Measurements from ENCODE around the gene AIFM3.
A peak's percentile ranks its signal among the peaks of the same experiment; 100 is the strongest.
"Not testable (repeated sequence)": the region's sequence is repeated elsewhere in the genome, so short reads cannot be mapped to it uniquely, and the experiment has no call there.

Gene AIFM3

GRCh38 chr22:20937031-20937793, 29.8 kb upstream of the AIFM3 start:
- Mint-ChIP-seq H3K9me3 (no peaks in the 10 kb centered on the region), H3K4me1 (peaks cover 89% of the 10 kb centered on the region), H3K27ac (peak overlapping the region in 1 of 2 donors; percentile 52), H3K4me3 (peak overlapping the region in 1 of 2 donors; percentile 5), H3K27me3 (no peaks in the 10 kb centered on the region)
- no peak for DNase-seq
- ATAC-seq, result no peak

GRCh38 chr22:20937794-20938671, 29.0 kb upstream of the AIFM3 start:
- Mint-ChIP-seq H3K4me3 (no peak overlapping the region), H3K27ac (no peak overlapping the region), H3K4me1 (peaks cover 89% of the 10 kb centered on the region)

GRCh38 chr22:20939457-20940185, 27.4 kb upstream of the AIFM3 start:
- H3K27ac Mint-ChIP-seq, H3K9me3 Mint-ChIP-seq, H3K4me3 Mint-ChIP-seq, DNase-seq, H3K27me3 Mint-ChIP-seq, ATAC-seq: not testable (repeated sequence)
- peaks cover 91% of the 10 kb centered on the region for H3K4me1 Mint-ChIP-seq

More at GRCh38 chr22:20937794-20938671, 29.0 kb upstream of the AIFM3 start:
- H3K9me3 Mint-ChIP-seq, result no peaks in the 10 kb centered on the region
- no peak for DNase-seq
- no peaks in the 10 kb centered on the region for H3K27me3 Mint-ChIP-seq
- no peak for ATAC-seq

GRCh38 chr22:20940186-20940651, 26.8 kb upstream of the AIFM3 start:
- no peak overlapping the region for H3K27ac Mint-ChIP-seq
- H3K9me3 Mint-ChIP-seq, result no peaks in the 10 kb centered on the region
- H3K4me1 Mint-ChIP-seq, result peaks cover 91% of the 10 kb centered on the region
- ATAC-seq (no peak), DNase-seq (no peak)
- H3K4me3 Mint-ChIP-seq, result no peak overlapping the region
- H3K27me3 Mint-ChIP-seq, result no peaks in the 10 kb centered on the region

- ATAC-seq (no peak), DNase-seq (no peak)
- Mint-ChIP-seq H3K4me3 (no peak overlapping the region), H3K9me3 (no peaks in the 10 kb centered on the region), H3K4me1 (peaks cover 91% of the 10 kb centered on the region), H3K27me3 (no peaks in the 10 kb centered on the region), H3K27ac (no peak overlapping the region)
These were observed 26.1 kb upstream of the AIFM3 start for GRCh38 chr22:20940904-20941385.

GRCh38 chr22:20942203-20942902, 24.7 kb upstream of the AIFM3 start:
- Mint-ChIP-seq H3K27ac (peak overlapping the region in 1 of 2 donors; percentile 63), H3K4me1 (peaks cover 89% of the 10 kb centered on the region)
- not testable (repeated sequence) for H3K4me3 Mint-ChIP-seq, H3K27me3 Mint-ChIP-seq, DNase-seq, H3K9me3 Mint-ChIP-seq, ATAC-seq

- ATAC-seq (no peak), DNase-seq (no peak)
- H3K4me1 Mint-ChIP-seq, result peaks cover 87% of the 10 kb centered on the region
- H3K27ac Mint-ChIP-seq, result no peak overlapping the region
- no peak overlapping the region for H3K4me3 Mint-ChIP-seq
- H3K27me3 Mint-ChIP-seq, result no peaks in the 10 kb centered on the region
- no peaks in the 10 kb centered on the region for H3K9me3 Mint-ChIP-seq
These were observed 23.7 kb upstream of the AIFM3 start for GRCh38 chr22:20943104-20943933.

- DNase-seq, result no peak
- Mint-ChIP-seq H3K27me3 (no peaks in the 10 kb centered on the region), H3K4me1 (peaks cover 87% of the 10 kb centered on the region), H3K27ac (no peak overlapping the region), H3K9me3 (no peaks in the 10 kb centered on the region), H3K4me3 (no peak overlapping the region)
- ATAC-seq, result no peak
These were observed 23.0 kb upstream of the AIFM3 start for GRCh38 chr22:20944042-20944441.

- Mint-ChIP-seq H3K27me3 (no peaks in the 10 kb centered on the region), H3K9me3 (no peaks in the 10 kb centered on the region), H3K27ac (peak overlapping the region in 1 of 2 donors; percentile 33), H3K4me1 (peaks cover 84% of the 10 kb centered on the region), H3K4me3 (no peak overlapping the region)
- no peak for ATAC-seq
- no peak for DNase-seq
These were observed 21.5 kb upstream of the AIFM3 start for GRCh38 chr22:20945578-20945934.

- no peak for ATAC-seq
- Mint-ChIP-seq H3K27ac (peak overlapping the region in 1 of 2 donors; percentile 69), H3K4me3 (no peak overlapping the region), H3K9me3 (no peaks in the 10 kb centered on the region), H3K4me1 (peaks cover 77% of the 10 kb centered on the region), H3K27me3 (no peaks in the 10 kb centered on the region)
- DNase-seq, result no peak
These were observed 20.7 kb upstream of the AIFM3 start for GRCh38 chr22:20946080-20946986.

GRCh38 chr22:20946991-20947390, 20.1 kb upstream of the AIFM3 start:
- DNase-seq (no peak), ATAC-seq (no peak)
- Mint-ChIP-seq H3K27ac (peak overlapping the region in 1 of 2 donors; percentile 8), H3K27me3 (no peaks in the 10 kb centered on the region), H3K4me3 (no peak overlapping the region), H3K4me1 (peaks cover 73% of the 10 kb centered on the region), H3K9me3 (no peaks in the 10 kb centered on the region)

GRCh38 chr22:20948450-20948849, 18.6 kb upstream of the AIFM3 start:
- Mint-ChIP-seq H3K4me3 (no peak overlapping the region), H3K27me3 (no peaks in the 10 kb centered on the region), H3K27ac (no peak overlapping the region), H3K4me1 (peaks cover 59% of the 10 kb centered on the region), H3K9me3 (no peaks in the 10 kb centered on the region)
- ATAC-seq (no peak), DNase-seq (no peak)

- H3K4me3 Mint-ChIP-seq, result no peak overlapping the region
- peaks cover 59% of the 10 kb centered on the region for H3K4me1 Mint-ChIP-seq
- DNase-seq (no peak), ATAC-seq (no peak)
- no peak overlapping the region for H3K27ac Mint-ChIP-seq
- no peaks in the 10 kb centered on the region for H3K9me3 Mint-ChIP-seq
- H3K27me3 Mint-ChIP-seq, result no peaks in the 10 kb centered on the region
These were observed 18.1 kb upstream of the AIFM3 start for GRCh38 chr22:20948989-20949388.

Measured in stimulated activated naive CD8-positive, alpha-beta T cell treated with anti-CD3 and anti-CD28 coated beads, Interleukin-15, amount 100 ng/mL, for 72 hours (primary cell).